Lung microvascular endothelial cell (primary cell): ENCODE results near the gene DDIT3. TPM values are rescaled to one million over a fixed set of nuclear protein-coding genes. Genes with fewer than 3 reads are reported as not detected.

ENCODE experiments used
- DNase-seq, 2 donors: peaks; one replicate each; pipeline versions ENCODE4 v3.0.0 to v3.0.0-alpha.2; 2010; ENCODE audit warnings: low read depth in 2 of 2
- total RNA-seq: library from RNA; depleted of rRNA; stranded (reverse); fragments of >200 nt; gene quantifications from 2 replicates; pipeline ENCODE4 v1.2.1, GENCODE V29; 2014

Gene DDIT3
- total RNA-seq, 1 donor from 2014 or later, result 12.5 TPM

DNA sequence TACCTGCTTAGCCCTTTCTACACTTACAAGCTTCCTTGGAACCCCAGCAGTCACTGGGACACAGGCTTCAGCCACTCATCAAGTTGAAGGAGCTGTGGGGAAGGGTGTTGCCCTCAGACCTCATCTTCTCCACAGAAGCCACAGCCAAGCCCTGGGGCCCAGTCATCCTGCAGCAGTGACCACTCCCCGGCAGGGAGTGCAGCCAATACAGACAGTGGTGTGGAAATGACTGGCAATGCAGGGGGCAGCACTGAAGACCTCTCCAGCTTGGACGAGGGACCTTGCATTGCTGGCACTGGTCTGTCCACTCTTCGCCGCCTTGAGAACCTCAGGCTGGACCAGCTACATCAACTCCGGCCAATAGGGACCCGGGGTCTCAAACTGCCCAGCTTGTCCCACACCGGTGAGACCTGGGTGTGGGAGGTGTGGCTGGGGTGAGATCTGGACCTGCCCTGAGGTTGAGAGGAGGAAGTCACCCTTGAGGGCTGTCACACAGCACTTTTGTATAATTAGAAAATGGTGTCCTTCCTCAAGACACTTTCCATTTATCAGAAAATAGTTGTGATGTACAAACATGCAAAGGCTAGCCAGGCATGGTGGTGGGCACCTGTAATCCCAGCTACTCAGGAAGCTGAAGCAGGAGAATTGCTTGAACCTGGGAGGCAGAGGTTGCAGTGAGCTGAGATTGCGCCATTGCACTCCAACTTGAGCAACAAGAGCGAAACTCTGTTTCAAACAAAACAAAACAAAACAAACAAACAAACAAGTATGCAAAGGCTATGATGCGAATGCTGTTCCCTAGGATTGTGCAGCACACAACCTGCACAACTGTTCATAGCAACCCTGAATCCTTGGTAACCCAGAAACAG lies 50.8 kb downstream of the DDIT3 start:
- no peak for DNase-seq

DNA sequence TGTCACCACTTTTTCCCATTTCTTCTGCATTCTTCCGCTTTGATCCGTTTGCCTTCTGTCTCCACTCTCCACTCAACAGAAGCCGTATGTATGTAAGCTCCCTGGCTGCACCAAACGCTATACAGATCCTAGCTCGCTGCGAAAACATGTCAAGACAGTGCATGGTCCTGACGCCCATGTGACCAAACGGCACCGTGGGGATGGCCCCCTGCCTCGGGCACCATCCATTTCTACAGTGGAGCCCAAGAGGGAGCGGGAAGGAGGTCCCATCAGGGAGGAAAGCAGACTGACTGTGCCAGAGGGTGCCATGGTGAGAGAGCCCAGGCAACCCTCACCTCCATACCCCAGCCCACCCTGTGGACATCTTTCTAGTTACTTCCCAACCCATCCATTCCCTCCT lies 52.4 kb downstream of the DDIT3 start:
- DNase-seq, result no peak

DNA sequence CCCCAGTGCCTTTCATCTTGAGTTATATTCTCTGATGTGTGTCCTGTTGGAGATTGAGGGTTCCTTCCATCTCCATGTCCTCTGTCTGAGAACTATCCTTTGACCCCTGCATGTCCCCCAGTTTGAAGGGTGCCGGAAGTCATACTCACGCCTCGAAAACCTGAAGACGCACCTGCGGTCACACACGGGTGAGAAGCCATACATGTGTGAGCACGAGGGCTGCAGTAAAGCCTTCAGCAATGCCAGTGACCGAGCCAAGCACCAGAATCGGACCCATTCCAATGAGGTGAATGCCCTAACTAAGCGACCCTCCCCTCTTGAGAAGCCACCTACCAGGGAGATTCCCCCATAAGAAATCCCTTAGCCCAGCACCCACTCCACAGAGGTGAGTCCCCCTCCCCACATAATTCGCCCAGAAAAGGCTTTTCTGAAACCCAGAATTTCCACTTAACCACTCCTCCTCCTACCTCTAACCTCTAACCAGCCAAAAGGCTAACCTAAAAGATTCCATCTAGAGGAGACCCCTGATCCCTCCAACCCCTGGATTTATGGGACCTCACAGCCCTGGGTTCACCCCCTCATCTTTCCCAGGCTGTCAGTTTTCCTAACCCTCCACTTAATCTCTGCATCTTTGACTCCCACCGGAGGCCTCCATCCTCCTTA lies 53.0 kb downstream of the DDIT3 start:
- no peak for DNase-seq

Other genes starting within 250 kb of the DDIT3 start
- 3.5 and 5.6 TPM in 2 replicates for gene R3HDM2, start 89.5 kb downstream of the DDIT3 start, total RNA-seq
- gene INHBC, start 85.7 kb downstream of the DDIT3 start, total RNA-seq, result not detected in 2 replicates
- not detected in 2 replicates for gene INHBE, start 65.2 kb downstream of the DDIT3 start, total RNA-seq
- not detected in 2 replicates for gene GLI1, start 60.7 kb downstream of the DDIT3 start, total RNA-seq
- gene ARHGAP9, start 40.6 kb downstream of the DDIT3 start, total RNA-seq, result under 0.01 TPM in 1 of 2 replicates, not detected in the other
- gene MARS1, start 32.4 kb downstream of the DDIT3 start, total RNA-seq, result 63.0 and 123 TPM in 2 replicates
- gene MBD6, start 2.3 kb upstream of the DDIT3 start, total RNA-seq, result 2.8 and 6.9 TPM in 2 replicates
- 83.1 and 84.8 TPM in 2 replicates for gene DCTN2, start 26.7 kb upstream of the DDIT3 start, total RNA-seq
- under 0.01 TPM in 2 replicates for gene KIF5A, start 29.5 kb upstream of the DDIT3 start, total RNA-seq
- 8.9 and 11.5 TPM in 2 replicates for gene PIP4K2C, start 70.7 kb upstream of the DDIT3 start, total RNA-seq
- gene DTX3, start 84.3 kb upstream of the DDIT3 start, total RNA-seq, result 2.0 and 4.2 TPM in 2 replicates
- 1.4 and 2.0 TPM in 2 replicates for gene ARHGEF25, start 90.9 kb upstream of the DDIT3 start, total RNA-seq
- gene B4GALNT1, start 112.7 kb upstream of the DDIT3 start, total RNA-seq, result under 0.01 TPM in 1 of 2 replicates, not detected in the other
- 156 and 234 TPM in 2 replicates for gene OS9, start 173.6 kb upstream of the DDIT3 start, total RNA-seq
- 0.20 and 0.22 TPM in 2 replicates for gene AGAP2, start 218.2 kb upstream of the DDIT3 start, total RNA-seq
- 41.2 and 62.5 TPM in 2 replicates for gene TSPAN31, start 224.5 kb upstream of the DDIT3 start, total RNA-seq
- 110 and 133 TPM in 2 replicates for gene CDK4, start 231.8 kb upstream of the DDIT3 start, total RNA-seq
- gene MARCHF9, start 234.6 kb upstream of the DDIT3 start, total RNA-seq, result 2.4 and 5.6 TPM in 2 replicates
- gene CYP27B1, start 246.6 kb upstream of the DDIT3 start, total RNA-seq, result under 0.01 TPM in 2 replicates